CD4-positive, alpha-beta T cell treated with Interleukin-17A for 4 hours (primary cell): ENCODE measurements around the gene GLI3.
"Not testable (repeated sequence)": the region's sequence is repeated elsewhere in the genome, so short reads cannot be mapped to it uniquely, and the experiment has no call there.

Source experiments
- DNase-seq: peaks from one replicate; pipeline ENCODE4 v3.0.0-alpha.2; 2020; ENCODE audit warnings: mixed read lengths

The GLI3 gene

GRCh38 chr7:42210333-42210732, 26.7 kb downstream of the GLI3 start:
- DNase-seq, result no peak

- not testable (repeated sequence) for DNase-seq
Observed at GRCh38 chr7:42209085-42209484, 27.9 kb downstream of the GLI3 start.

GRCh38 chr7:42208572-42208971, 28.4 kb downstream of the GLI3 start:
- DNase-seq, result no peak

- DNase-seq, result no peak
Observed at GRCh38 chr7:42207420-42207819, 29.6 kb downstream of the GLI3 start.

GRCh38 chr7:42203336-42203735, 33.7 kb downstream of the GLI3 start:
- DNase-seq, result no peak

- DNase-seq, result no peak
Observed at GRCh38 chr7:42202601-42203000, 34.4 kb downstream of the GLI3 start.

- no peak for DNase-seq
Observed at GRCh38 chr7:42198974-42199668, 37.9 kb downstream of the GLI3 start.

GRCh38 chr7:42198296-42198695, 38.7 kb downstream of the GLI3 start:
- no peak for DNase-seq

GRCh38 chr7:42197451-42197850, 39.6 kb downstream of the GLI3 start:
- DNase-seq, result no peak

- DNase-seq, result no peak
Observed at GRCh38 chr7:42194238-42194637, 42.8 kb downstream of the GLI3 start.

- no peak for DNase-seq
Observed at GRCh38 chr7:42193471-42194129, 43.4 kb downstream of the GLI3 start.

GRCh38 chr7:42192851-42193461, 44.1 kb downstream of the GLI3 start:
- DNase-seq, result no peak

GRCh38 chr7:42192066-42192465, 44.9 kb downstream of the GLI3 start:
- no peak for DNase-seq

- no peak for DNase-seq
Observed at GRCh38 chr7:42189535-42189934, 47.5 kb downstream of the GLI3 start.

GRCh38 chr7:42186151-42186550, 50.9 kb downstream of the GLI3 start:
- no peak for DNase-seq

- DNase-seq, result no peak
Observed at GRCh38 chr7:42185726-42186125, 51.3 kb downstream of the GLI3 start.

GRCh38 chr7:42183547-42183946, 53.5 kb downstream of the GLI3 start:
- no peak for DNase-seq

GRCh38 chr7:42181566-42181965, 55.4 kb downstream of the GLI3 start:
- no peak for DNase-seq

- no peak for DNase-seq
Observed at GRCh38 chr7:42180806-42181205, 56.2 kb downstream of the GLI3 start.

GRCh38 chr7:42176724-42177101, 60.3 kb downstream of the GLI3 start:
- DNase-seq, result no peak

GRCh38 chr7:42175834-42176723, 60.9 kb downstream of the GLI3 start:
- no peak for DNase-seq

GRCh38 chr7:42174391-42174912, 62.6 kb downstream of the GLI3 start:
- no peak for DNase-seq

GRCh38 chr7:42170724-42171123, 66.3 kb downstream of the GLI3 start:
- DNase-seq, result no peak
